HCT116 (cell line): ENCODE measurements around the gene MAPRE2. TPM values are rescaled to one million over a fixed set of nuclear protein-coding genes. Genes with fewer than 3 reads are reported as not detected.

ENCODE experiments used
- ATAC-seq: fragments of 200-7000 bp; cut with Tn5 transposase; 2 replicates; pipeline ENCODE4 v1.9.1; 2020; ENCODE audit warnings: mild to moderate bottlenecking, moderate library complexity
- BruUV-seq: library from RNA; stranded (reverse); fragments of 400-500 nt; replicated peaks from 2 replicates; lab custom pipeline; 2021; lab: Mats Ljungman, UMichigan
- CTCF ChIA-PET: fragments of 300-600 bp; sonication (Branson Sonifier 250); formaldehyde crosslinking; loops from one replicate; lab custom pipeline; 2021; ENCODE audit warnings: antibody characterized with exemption; lab: Charles Lee
- POLR2A ChIA-PET: fragments of 300-600, 350-600 bp; sonication (Branson Sonifier 250); formaldehyde crosslinking; loops from one replicate; lab custom pipeline; 2021; ENCODE audit warnings: antibody characterized with exemption; lab: Charles Lee
- RAD21 ChIA-PET, 2 experiments: fragments of 300-600 bp; sonication (Branson Sonifier 250); formaldehyde crosslinking; loops; one replicate each; lab custom pipeline; 2023; ENCODE audit warnings: low total read pairs in 2 of 2; ENCODE audit not compliant: uncharacterized antibody in 2 of 2, unreplicated experiment in 2 of 2, low non-redundant PET in 1 of 2; lab: Charles Lee
- DNase-seq: peaks from one replicate; pipeline ENCODE4 v3.0.0-alpha.2; 2010; ENCODE audit warnings: low read depth, low spot score
- H2AFZ ChIP-seq: fragments of 200-600 bp; shearing (Covaris generic), sonication (generic); 2 replicates; pipeline ENCODE4 v1.6.1; 2017; ENCODE audit warnings: low read depth, mixed run types, mixed read lengths, antibody characterized with exemption, low read length; ENCODE audit not compliant: poor library complexity, severe bottlenecking
- H3K27ac ChIP-seq: 2 replicates; pipeline ENCODE4 v1.5.1; 2012; ENCODE audit warnings: low read depth, low read length
- H3K27me3 ChIP-seq: fragments of 200-600 bp; sonication (generic); 2 replicates; pipeline ENCODE4 v1.6.1; 2016; ENCODE audit warnings: mixed run types, low read length, mixed read lengths; ENCODE audit not compliant: insufficient read depth
- H3K36me3 ChIP-seq, 2 experiments: fragments of 200-500 bp in 1 of 2; fragments of 200-600 bp in 1 of 2; sonication (Bioruptor generic) in 1 of 2; sonication (generic) in 1 of 2; 2 replicates each; pipeline versions ENCODE4 v1.5.1 to v1.6.1; 2014 to 2016; ENCODE audit warnings: low read length in 2 of 2, inconsistent platforms in 1 of 2, mixed read lengths in 1 of 2, mixed run types in 1 of 2; ENCODE audit not compliant: insufficient read depth in 2 of 2, control insufficient read depth in 1 of 2
- H3K4me1 ChIP-seq, 2 experiments: fragments of 200-600 bp in 1 of 2; sonication (generic) in 1 of 2; 2 replicates each; pipeline versions ENCODE4 v1.5.1 to v1.6.1; 2012 to 2017; ENCODE audit warnings: low read length in 2 of 2, inconsistent platforms in 1 of 2, mild to moderate bottlenecking in 1 of 2, mixed read lengths in 1 of 2, mixed run types in 1 of 2, moderate library complexity in 1 of 2; ENCODE audit not compliant: insufficient read depth in 2 of 2, control insufficient read depth in 1 of 2
- H3K4me2 ChIP-seq: fragments of 200-600 bp; sonication (generic); 2 replicates; pipeline ENCODE4 v1.6.1; 2017; ENCODE audit warnings: mixed run types, low read length, mixed read lengths
- H3K4me3 ChIP-seq, 2 experiments: fragments of 200-600 bp in 1 of 2; sonication (generic) in 1 of 2; replicated peaks in 1 of 2; 2 replicates each; pipeline ENCODE4 v1.5.1; 2011 to 2016; ENCODE audit warnings: low read length in 2 of 2, control low read depth in 1 of 2, low read depth in 1 of 2, mild to moderate bottlenecking in 1 of 2, mixed read lengths in 1 of 2, mixed run types in 1 of 2
- H3K79me2 ChIP-seq: fragments of 200-600 bp; sonication (generic); 2 replicates; pipeline ENCODE4 v1.6.1; 2017; ENCODE audit warnings: mild to moderate bottlenecking, mixed run types, low read length, moderate library complexity, mixed read lengths; ENCODE audit not compliant: insufficient read depth
- H3K9ac ChIP-seq: fragments of 200-600 bp; sonication (generic); 2 replicates; pipeline ENCODE4 v1.6.1; 2016; ENCODE audit warnings: low read length, mixed read lengths
- H3K9me2 ChIP-seq: fragments of 200-600 bp; sonication (generic), shearing (Covaris generic); 2 replicates; pipeline ENCODE4 v1.6.1; 2017; ENCODE audit warnings: mixed run types, mild to moderate bottlenecking, moderate library complexity; ENCODE audit not compliant: insufficient read depth
- H3K9me3 ChIP-seq, 2 experiments: fragments of 200-500 bp in 1 of 2; fragments of 200-600 bp in 1 of 2; sonication (Bioruptor generic) in 1 of 2; sonication (generic) in 1 of 2; 2 replicates each; pipeline ENCODE4 v1.6.1; 2014 to 2017; ENCODE audit warnings: low read length in 2 of 2, mixed read lengths in 2 of 2, inconsistent platforms in 1 of 2, low read depth in 1 of 2, mild to moderate bottlenecking in 1 of 2, mixed run types in 1 of 2, moderate library complexity in 1 of 2; ENCODE audit not compliant: control insufficient read depth in 1 of 2, insufficient read depth in 1 of 2
- H4K20me1 ChIP-seq: fragments of 200-600 bp; sonication (generic), shearing (Covaris generic); 2 replicates; pipeline ENCODE4 v1.6.1; 2017; ENCODE audit warnings: mixed run types, mild to moderate bottlenecking, moderate library complexity; ENCODE audit not compliant: insufficient read depth
- CBX3 ChIP-seq: IDR thresholded peaks from 2 replicates; pipeline ENCODE4 v1.6.1; 2012; ENCODE audit warnings: low read depth
- CTCF ChIP-seq, 3 experiments: fragments of 200-600 bp in 1 of 3; sonication (generic) in 1 of 3; IDR thresholded peaks in 2 of 3; conservative IDR thresholded peaks in 1 of 3; 2 replicates each; pipeline ENCODE4 v1.5.1; 2012 to 2017; ENCODE audit warnings: low read depth in 2 of 3, low read length in 2 of 3, antibody characterized with exemption in 1 of 3, borderline replicate concordance in 1 of 3, control low read depth in 1 of 3, mild to moderate bottlenecking in 1 of 3, mixed read lengths in 1 of 3, mixed run types in 1 of 3, moderate library complexity in 1 of 3; ENCODE audit not compliant: insufficient read depth in 1 of 3
- EZH2 ChIP-seq: fragments of 200-600 bp; sonication (generic); IDR thresholded peaks from 2 replicates; pipeline ENCODE4 v1.6.1; 2017; ENCODE audit warnings: antibody characterized with exemption, mixed run types
- FOSL1 ChIP-seq: IDR thresholded peaks from 2 replicates; pipeline ENCODE4 v1.6.1; 2012; ENCODE audit warnings: low read depth
- ZFX ChIP-seq: fragments of 450-650 bp; IDR thresholded peaks from 2 replicates; pipeline ENCODE4 v1.6.1; 2017
- ZNF274 ChIP-seq: fragments of 200-500 bp; sonication (Bioruptor generic); IDR thresholded peaks from 2 replicates; pipeline ENCODE4 v1.6.1; 2014; ENCODE audit warnings: mild to moderate bottlenecking, low read depth, low read length, inconsistent platforms
- intact Hi-C: fragments of 100-400 bp; cut with micrococcal nuclease; formaldehyde crosslinking; loops from 2 replicates; pipeline ENCODE4 v1.10.0; 2022
- total RNA-seq: library from RNA; stranded (reverse); gene quantifications from one replicate; pipeline ENCODE4 v1.2.1, GENCODE V29; 2021; ENCODE audit not compliant: unreplicated experiment

MAPRE2 gene
- total RNA-seq, 1 experiment from 2014 or later: 17.2 TPM

GRCh38 chr18:35139517-35139916 lies 98.3 kb downstream of the MAPRE2 start:
- no peaks in the 10 kb centered on the region for H4K20me1 ChIP-seq
- no peak overlapping the region for H3K4me2 ChIP-seq
- no peak for DNase-seq
- intact Hi-C loops: no loop called here
- no peaks in the 10 kb centered on the region for H3K9me2 ChIP-seq
- no peak overlapping the region for H3K9ac ChIP-seq
- H3K27me3 ChIP-seq: no peaks in the 10 kb centered on the region
- BruUV-seq: no TSS peak
- no peaks in the 10 kb centered on the region for H3K4me1 ChIP-seq
- no peaks in the 10 kb centered on the region for H3K79me2 ChIP-seq
- H3K4me3 ChIP-seq: no peak overlapping the region
- no peak overlapping the region for H2AFZ ChIP-seq
- TF ChIP-seq ZFX (no peak), CBX3 (no peak), CTCF (IDR thresholded peaks at IDR 0.05 in 2 of 3, conservative IDR thresholded peaks at IDR 0.05 in 1 of 3; ENCODE audit: borderline replicate concordance in 1 of 3, insufficient read depth in 1 of 3, low read depth in 2 of 3, low read length in 2 of 3) (no peak), EZH2 (no peak), ZNF274 (no peak)
- TF ChIP-seq, all 23 proteins: peak for 0
- no peak for ATAC-seq
- ChIA-PET POLR2A (no interaction called here), CTCF (no interaction called here), RAD21 (no interaction called here)
- no peaks in the 10 kb centered on the region for H3K9me3 ChIP-seq
- no peaks in the 10 kb centered on the region for H3K36me3 ChIP-seq
- no peak overlapping the region for H3K27ac ChIP-seq

GRCh38 chr18:35141077-35141476 lies 99.9 kb downstream of the MAPRE2 start:
- no peak overlapping the region for H3K4me3 ChIP-seq
- CTCF ChIA-PET: no interaction called here

More at GRCh38 chr18:35141077-35141476, 99.9 kb downstream of the MAPRE2 start:
- BruUV-seq: TSS peak; percentile 31
- DNase-seq: no peak
- Histone ChIP-seq H3K27me3 (no peaks in the 10 kb centered on the region), H3K9me2 (no peaks in the 10 kb centered on the region), H4K20me1 (no peaks in the 10 kb centered on the region), H2AFZ (no peak overlapping the region), H3K27ac (no peak overlapping the region), H3K4me2 (no peak overlapping the region), H3K4me1 (no peaks in the 10 kb centered on the region), H3K9ac (no peak overlapping the region), H3K9me3 (no peaks in the 10 kb centered on the region), H3K36me3 (no peaks in the 10 kb centered on the region), H3K79me2 (no peaks in the 10 kb centered on the region)
- no peak for ATAC-seq
- intact Hi-C loops: loop anchor here (5.0 kb wide), 1 partner anchor 199 kb away; no protein-coding TSS in a partner anchor
- POLR2A ChIA-PET: no interaction called here
- RAD21 ChIA-PET: no interaction called here
- no peak for TF ChIP-seq FOSL1
